GM18907 (cell line): ENCODE data around the gene MYOG.

Experiments used
- ATAC-seq: cut with Tn5 transposase; IDR thresholded peaks from one replicate; pipeline ENCODE4 v1.9.1; 2021; ENCODE audit warnings: mild to moderate bottlenecking, moderate library complexity; ENCODE audit not compliant: unreplicated experiment

Gene MYOG

DNA sequence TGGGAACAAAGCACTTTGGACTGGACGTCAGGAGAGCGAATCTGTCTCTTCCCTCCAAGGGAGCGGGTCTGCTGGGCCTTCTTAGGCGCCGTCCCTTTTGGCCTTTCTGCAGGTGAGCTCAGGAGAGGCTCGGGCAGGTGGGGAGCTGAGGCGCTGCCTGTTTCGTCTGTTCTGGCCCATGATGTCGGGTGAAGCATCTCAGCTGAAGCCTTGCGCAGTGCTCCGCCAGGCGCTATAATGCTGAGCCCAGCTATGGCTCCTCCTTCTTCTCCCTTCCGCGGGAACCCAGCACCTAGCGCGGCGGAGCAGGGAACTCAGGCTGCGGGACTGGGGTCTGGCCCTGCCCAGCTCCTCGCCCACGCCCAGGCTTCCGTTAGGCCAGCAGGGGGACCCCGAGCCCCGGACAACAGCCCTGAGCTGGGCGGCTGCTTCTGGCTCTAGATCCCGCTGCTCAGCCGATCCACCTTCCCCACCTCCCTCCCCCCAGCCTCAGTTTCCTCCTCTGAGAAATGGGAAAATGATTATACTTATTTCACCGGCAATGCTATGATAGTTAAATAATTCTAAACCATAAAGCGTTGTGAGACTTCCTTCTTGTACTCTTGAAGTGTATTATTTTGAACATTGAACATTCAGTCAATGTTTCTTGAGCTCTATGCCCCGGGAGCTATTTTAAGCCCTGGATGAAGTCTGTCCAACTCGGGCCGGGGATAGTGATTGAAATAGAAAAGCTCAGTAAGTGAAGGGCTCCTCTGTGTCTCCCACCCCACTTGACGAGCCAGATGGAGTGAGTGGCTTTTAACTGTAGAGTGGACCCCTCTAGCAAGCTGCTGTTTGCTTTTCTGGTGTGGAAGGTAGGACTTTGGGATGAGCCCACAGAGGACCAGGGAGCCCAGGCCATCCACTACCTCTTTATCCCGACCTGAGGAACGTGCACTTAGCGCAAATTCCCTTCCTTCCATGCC lies 32.1 kb upstream of the MYOG start:
- no peak for ATAC-seq

DNA sequence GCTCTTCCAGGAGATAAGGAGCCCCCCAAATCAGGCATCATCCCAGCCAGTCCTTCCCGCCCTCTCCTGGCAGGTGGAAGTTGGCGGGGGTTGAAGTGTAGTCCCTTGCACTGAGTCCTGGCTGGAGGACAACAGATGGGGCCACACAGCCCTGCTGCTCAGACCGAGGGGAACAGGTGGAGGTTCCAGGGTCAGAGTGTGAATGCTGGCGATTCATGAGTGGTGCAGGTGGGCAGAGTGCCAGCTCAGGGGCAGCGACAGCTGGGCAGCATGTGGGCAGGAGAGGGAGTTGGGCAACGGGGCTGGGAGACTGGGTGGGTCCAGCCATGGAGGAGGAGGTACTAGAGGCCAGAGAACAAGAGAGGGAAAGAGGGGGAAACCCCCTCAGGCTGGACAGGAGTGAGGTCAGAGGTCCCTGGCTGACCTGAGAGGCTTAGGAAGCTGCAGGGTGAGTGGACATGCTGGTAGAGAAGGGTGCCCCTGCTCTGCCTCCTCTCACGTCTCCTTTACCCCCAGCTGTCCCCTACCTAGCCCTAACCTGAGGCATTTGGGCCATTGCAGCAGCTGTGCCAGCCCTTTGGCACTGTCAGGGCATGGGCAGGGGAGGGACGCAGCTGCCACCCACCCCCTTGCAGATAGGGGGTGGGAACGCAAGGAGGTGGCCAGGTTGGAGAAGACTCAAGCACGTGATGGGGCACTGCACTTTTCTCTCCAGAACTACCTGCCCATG lies 30.4 kb upstream of the MYOG start:
- no peak for ATAC-seq

DNA sequence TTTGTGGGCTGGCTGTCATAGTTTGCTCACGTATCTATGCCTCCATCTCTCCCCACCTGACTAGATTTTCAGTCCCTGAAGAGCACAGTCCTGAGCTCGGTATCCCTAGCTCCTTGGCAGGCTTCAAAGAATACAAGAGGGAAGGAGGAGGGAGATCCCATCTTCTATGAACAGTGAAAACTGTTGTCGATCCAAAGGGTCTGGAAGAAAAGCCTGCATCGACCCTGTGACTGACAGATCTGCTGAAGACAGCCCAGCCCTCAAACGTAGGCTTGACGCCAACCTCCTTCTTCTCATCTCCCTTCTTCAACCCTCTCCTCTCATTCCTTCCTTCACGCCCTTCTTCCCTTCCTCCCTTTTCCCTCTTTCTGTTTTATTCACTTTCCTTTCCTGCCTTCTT lies 28.4 kb upstream of the MYOG start:
- ATAC-seq, result no peak

DNA sequence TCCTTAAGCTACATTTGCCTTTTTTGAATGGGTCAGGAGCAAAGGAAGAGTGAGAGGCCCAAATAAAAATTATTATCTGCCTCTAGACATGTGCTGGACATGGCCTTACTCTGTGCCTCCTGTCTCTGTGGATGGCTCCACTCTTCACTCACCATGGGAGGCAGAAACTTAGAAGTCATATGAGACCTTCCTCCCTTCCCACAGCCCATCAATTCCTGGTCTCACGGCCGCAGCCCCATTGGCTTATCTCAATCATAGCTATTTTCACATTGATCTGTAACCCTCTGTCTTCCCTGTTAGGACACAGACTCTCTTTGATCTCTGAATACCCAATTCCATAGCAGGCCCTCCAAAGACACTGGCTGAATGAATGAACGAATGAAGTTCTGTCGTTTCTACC lies 27.5 kb upstream of the MYOG start:
- no peak for ATAC-seq

DNA sequence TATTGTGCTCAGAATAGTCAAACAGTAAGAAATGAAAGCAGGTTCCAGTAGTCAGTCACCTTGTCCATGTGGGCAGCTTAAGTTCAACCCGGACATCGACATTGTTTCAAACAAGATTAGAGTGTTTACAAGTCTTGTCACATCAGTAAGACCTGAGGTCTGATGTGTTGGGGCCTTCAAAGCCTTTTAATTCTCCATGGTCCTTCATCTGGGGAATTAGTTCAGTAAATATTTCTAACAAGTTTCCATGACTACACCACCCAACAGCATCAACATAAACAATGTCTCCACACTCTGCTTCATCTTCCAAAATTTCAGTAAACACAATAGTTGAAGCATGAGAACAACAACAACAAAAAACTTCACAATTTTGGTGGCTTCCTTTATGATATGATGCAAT lies 26.7 kb upstream of the MYOG start:
- no peak for ATAC-seq

DNA sequence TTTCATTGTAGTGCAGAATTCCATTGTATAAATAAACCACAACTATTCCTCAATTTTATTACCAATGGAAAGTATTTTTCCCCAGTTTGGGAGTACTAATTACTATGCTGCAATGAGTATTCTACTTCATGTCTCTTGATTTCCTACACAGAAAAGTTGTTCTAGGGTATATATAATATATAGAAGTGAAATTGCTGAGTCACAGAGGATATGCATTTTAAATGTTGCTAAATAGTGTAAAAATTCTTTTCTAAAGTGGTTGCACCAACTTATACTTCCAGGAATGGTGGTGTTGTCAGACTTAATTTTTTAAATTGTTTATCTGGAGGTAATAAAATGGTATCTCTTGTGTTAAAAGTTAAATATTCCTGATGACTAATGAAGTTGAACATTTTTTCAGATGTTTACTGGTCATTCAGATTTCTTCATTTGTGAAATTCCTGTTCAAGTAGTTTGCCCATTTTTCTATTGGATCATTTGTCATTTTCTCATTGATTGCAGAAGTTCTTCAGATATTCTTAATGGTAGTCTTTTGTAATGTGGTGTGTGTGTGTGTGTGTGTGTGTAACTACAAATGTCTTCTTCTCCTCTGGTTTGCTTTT lies 19.1 kb upstream of the MYOG start:
- ATAC-seq, result no peak

DNA sequence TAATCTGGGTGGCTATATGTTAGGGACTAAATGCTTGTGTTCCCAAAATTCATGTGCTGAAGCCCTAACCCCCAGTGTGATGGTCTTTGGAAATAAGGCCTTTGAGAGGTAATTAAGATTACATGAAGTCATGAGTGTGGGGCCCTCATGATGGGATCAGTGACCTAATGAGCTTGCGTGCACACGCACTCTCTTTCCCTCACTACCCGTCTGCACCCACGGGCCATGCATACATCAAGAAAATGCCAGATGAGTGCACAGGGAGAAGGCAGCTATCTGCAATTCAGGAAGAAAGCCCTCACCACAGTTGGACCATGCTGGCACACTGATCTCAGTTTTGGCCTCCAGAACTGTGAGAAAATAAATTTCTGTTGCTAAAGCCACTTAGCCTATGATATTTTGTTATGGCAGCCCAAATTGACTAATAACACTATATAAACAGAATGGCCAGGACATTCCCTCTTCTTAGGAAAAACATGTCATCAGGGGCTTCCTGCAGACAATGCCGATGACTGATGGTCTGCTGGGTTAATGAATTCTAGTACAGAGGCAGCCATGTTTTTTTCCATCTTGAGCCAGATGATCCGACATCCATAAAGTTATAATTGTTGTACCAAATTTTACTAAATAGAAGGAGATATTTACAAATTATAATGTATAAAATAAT lies 18.1 kb upstream of the MYOG start:
- no peak for ATAC-seq

DNA sequence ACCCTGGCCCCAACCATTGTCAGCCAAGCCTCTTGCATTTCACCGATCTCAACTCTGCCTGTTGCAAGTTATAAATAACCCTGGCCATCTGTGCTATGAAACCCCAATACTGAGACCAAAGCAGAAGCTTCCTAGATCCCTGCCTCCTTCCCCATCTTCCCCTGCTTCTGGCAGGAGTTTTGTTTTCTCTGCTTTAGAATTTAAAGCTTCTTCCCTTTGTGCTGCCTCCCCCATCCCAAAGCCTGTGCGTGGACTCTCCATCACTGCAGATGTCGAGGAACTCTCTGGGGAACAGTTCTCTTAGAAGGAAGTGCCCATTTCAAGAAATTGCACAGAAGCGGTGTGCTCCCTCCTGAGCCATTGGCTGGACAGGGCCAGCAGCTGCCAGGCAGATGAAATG lies 17.4 kb upstream of the MYOG start:
- no peak for ATAC-seq

DNA sequence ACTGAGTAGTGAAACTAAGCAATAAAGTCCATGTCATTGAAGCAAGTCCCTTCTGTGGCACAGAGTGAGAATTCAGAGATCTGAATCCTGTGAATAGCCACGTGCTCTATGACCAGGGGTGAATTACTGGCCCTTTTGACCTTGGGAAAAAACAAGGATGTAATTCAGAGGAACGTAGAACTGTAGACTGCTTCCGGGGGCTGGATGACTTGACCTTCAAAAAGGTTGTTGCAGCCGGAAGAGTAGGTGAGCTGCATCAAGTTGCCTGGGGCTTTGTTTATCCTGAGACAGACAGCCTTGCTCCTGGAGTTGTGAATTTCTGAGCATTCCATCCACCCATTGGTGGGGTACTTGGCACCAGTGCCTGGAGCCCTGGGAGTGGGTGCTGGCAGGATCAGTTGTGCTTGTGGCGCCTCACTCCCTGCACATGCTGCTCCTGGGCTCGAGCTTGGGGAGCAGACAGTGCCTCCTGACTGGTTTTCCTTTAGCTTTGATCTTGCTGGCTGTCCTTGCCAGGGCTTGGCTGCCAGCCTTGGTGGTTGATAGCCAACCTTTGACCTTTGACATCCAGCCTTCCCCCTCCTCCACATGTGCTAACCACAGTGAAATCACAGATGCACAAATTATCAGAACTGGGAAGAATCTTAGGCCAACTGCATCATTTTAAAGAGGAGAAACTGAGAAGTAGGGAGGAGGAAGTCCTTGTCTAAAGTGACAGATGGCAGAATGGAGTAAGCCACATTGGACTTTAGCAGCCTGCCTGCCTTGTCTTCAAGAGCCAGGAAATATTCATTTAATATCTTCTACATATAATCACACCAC lies 16.2 kb upstream of the MYOG start:
- ATAC-seq, result no peak

DNA sequence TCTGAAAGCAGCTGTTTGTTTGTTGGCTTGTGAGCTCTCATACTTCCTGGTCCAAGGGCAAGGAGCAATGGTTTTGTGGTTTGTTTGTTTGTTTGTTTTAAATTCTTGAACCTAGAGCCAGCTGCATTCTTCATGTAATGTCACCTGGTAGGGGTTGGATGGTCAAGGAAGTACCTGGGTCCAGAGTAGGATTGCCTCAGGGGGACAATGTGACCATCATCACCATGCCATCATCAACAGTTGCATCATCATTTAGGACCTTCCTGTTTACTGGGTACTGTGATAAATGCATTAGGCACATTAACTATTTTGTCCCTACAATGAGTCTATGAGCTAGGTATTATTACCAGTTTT lies 14.7 kb upstream of the MYOG start:
- ATAC-seq, result no peak

DNA sequence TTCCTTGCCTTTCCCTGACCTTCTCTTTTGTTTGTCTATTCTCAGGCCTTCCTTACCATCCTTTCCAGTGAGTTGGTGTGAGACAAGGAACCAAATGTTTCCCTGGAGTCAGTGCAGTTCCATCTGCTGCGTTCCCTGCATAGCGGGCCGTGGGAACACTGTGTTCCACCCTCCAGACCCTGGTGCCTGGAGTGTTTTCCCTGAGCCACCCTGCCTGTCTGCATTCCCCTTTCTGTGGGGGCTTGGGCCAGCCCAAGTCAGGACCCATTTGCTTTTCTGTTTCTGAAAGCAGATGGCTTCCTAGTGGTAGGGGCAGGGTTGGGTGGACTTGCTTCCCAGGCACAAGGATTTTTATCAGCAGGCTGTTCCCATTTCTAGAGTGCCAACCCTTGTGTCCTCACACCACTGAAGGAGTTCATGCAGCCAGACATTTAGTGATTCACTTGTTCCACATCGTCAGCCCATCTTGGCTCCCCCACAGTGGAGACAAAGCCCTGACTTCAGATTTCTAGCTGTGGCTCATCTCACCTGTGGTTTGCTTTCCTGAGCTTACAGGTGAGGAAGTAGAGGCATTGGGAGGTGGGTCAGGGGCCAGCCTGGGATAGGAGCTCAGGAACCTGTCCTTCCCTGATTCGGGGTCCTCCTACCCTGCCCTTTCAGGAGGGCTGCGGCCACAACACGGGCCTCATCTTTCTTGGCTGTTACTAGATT lies 14.1 kb upstream of the MYOG start:
- ATAC-seq, result no peak

DNA sequence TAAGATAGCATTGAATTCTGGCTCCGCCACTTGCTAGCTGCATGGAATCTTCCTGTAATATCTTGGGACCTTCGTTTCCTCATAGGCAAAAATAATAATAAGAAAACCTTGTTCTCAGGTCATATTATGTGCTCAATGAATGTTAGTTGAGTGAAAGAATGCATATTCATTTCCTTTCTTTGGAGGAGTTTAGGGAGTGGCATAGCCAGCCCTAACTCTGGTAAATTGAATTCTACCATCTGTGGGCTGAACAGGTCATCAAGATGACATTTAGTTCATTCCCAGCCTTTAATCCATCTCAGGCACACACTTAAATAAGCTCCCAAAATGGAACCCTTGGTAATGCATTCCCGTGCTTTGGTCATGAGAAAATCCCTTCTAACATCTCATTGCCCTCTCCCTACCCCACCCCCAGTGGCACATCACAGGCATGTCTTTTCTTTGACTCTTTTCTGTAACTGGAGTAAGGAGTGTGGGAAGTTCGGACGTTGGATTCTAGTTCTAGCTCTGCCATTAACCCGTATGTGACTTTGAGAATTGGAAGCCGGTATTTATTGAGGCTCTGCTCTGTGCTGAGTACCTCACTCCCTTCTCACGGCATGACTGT lies 13.2 kb upstream of the MYOG start:
- ATAC-seq, result no peak

DNA sequence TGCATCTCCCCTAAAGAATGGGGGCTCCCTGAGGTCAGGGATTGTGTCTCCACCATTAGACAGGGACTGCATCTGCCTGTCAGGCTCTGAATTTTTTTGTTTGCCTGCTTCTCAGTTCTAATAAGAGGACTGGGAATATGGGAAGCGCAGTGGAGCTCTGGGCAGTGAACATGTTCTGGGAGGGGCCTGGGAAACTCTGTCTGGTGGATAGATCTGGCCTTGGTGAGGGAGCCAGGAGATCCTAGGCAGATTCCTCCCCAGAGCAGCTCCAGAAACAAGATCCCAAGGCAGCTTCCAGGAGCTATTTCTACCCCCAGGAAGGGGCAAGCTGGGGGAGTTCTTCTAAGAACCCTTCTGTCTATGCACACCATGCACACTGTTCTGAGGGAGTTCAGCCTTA lies 12.6 kb upstream of the MYOG start:
- ATAC-seq, result no peak

DNA sequence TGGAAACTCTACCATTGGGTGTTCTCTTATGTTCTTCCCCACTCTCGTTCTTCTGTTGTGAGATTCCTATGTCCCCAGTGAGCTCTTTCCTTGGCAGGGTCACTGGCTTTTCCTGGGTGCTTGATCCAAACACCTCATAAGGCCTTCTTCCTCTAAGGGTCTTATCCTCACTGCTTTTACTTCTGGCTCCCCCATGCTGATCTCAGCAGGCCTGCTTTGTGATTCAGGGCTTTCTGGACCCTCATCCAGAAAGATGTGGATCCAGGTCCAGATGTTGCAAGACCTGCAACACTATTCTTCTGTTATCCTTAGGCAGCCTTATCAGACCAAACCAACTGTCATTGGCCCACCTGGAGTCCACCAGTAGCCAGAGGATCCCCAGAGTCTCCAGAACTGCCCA lies 11.2 kb upstream of the MYOG start:
- ATAC-seq, result no peak

DNA sequence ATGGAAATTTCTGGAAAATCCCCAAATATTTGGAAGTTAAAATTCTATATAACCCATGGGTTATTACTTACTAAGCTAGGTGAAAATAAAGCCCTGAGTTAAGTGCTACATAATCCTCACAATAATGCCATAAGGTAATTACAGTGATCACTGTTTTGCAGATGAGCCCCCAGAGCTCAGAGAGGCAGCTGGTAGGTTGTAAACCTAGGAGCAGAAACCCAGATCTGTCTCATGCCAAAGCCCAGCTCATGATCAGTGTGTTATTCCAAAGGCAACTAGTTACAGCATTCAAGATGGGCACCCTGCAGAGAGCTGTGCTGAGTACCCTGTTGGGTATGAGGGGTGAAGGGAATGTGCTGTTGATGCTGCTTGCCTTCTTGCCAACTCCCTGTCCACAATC lies 10.8 kb upstream of the MYOG start:
- ATAC-seq, result no peak

DNA sequence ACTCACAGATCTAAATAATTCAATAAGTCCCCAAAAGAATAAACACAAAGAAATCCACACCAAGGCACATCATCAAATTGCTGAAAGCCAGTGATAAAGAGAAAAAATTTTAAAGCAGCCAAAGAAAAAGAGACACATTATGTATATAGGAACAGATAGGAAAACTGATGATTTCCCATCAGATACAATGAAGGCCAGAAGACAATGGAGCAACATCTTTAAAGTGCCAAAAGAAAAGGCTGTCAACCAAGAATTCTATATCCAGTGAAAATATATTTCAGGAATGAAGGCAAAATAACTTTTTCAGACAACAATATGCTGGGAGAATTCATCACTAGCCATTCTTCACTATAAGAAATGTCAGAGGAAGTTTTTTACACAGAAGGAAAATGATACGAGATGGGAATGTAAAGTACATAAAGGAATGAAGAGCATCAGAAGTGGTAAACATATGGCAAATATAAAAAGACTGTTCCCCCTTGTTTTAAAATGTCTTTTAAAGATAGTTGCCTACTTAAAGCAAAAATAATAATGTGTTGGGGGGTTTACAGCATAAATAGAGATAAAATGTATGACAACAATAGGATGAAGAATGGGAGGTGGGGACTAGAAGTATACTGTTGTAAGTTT lies 9.4 kb upstream of the MYOG start:
- no peak for ATAC-seq

DNA sequence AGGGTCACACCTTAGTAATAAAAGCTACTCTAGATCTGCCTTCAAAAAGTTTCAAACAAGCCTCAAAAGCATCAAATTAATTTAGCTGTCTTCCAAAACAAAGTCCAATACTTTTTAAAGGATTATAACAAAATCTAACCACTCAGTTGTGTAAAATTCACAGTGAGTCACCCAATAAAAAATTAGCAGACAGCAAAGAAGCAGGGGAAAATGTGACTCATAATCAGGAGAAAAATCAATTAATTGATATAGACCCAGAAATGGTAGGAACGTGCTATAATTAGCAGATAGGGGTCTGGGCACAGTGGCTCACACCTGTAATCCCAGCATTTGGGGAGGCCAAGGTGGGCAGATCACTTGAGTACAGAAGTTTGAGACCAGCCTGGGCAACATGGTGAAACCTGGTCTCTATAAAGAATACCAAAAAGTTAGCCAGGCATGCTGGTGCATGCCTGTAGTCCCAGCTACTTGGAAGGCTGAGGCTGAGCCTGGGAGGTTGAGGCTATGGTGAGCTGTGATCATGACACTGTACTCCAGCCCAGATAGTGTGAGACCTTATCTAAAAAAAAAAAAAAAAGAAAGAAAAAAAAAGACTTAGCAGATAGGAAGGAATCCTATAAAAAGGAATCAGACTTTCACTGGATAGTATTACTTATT lies 8.1 kb upstream of the MYOG start:
- ATAC-seq, result no peak

DNA sequence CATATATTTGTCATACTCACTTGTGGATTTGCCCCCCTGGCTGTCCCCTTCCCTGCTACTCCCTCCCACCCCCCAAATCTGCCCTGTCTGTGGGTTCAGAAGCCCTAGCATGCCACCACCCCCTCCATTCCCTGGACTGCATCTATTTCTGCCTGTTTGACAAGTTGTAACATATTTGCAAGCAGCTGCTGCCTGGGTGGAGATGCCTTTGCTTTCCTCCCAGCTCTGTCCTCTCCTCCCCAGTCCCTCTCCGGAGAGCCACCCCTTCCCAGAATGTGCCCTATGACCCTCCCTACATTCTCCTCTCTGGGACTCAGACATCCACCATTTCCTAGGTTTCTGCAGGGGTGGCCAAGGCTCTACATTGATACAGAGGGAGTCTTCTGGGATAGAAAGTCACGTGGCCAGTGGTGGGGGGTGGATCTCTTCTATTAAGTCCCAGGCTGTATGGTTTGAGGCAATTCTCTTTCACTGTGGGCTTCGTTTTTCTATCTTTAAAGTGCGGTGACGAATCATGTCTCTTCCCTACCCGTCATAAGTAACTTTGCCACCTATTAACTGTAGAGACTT lies 6.0 kb upstream of the MYOG start:
- no peak for ATAC-seq
